Measurements from ENCODE around the gene PSMB10.

PSMB10 gene

GRCh38 chr16:67888331-67888730, 48.3 kb downstream of the PSMB10 start:
- no peak for DNase-seq

DNA sequence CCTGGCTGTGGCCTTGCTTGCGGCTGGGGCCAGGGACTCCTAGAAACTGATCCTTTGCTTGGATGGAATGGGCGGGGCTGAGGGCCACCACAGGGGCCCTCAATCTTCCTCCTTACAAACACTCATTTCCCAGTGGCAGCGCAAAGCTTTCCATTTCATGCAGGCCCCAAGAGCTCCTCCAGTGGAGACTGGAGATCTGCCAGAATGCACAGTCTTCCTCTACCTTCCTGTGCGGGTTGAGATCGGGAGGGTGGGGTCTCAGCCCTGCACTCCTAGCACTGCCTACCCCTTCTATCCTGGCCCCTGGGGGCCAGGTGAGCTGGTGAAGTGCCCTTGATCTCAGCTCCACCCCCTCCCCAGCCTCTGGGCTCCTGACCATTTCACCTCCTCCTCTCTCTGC, 50.3 kb downstream of the PSMB10 start:
- DNase-seq = no peak

DNA sequence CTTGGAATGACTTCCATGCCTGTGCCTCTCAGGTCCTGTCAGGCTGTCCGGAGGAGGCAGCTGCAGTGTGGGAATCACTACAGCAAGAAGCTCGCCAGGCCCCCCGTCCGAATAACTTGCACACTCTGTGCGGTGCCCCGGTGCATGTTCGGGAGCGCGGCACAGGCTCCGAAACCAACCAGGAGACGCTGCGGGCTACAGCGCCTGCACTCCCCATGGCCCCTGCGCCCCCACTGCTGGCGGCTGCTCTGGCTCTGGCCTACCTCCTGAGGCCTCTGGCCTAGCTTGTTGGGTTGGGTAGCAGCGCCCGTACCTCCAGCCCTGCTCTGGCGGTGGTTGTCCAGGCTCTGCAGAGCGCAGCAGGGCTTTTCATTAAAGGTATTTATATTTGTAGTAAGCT, 50.7 kb downstream of the PSMB10 start:
- no peak for DNase-seq

- DNase-seq = no peak
These were observed 51.1 kb downstream of the PSMB10 start for GRCh38 chr16:67885545-67885944.

GRCh38 chr16:67884684-67885083, 52.0 kb downstream of the PSMB10 start, which contains the start of gene NRN1L:
Gene NRN1L (plus strand): TSS chr16:67884885. CDS start chr16:67884904, 19 bp downstream.
- DNase-seq = no peak

All from suppressor macrophage treated with lipopolysaccharide for 4 hours (primary cell).